SH-SY5Y (cell line): ENCODE measurements around the gene ANKMY1.

Source experiments
- GATA2 ChIP-seq: IDR thresholded peaks from 2 replicates; pipeline ENCODE4 v1.6.1; 2011; ENCODE audit warnings: mild to moderate bottlenecking, low read depth, low read length
- GATA3 ChIP-seq: IDR thresholded peaks from 2 replicates; pipeline ENCODE4 v1.6.1; 2011; ENCODE audit warnings: low read depth, mild to moderate bottlenecking, low read length, moderate library complexity

The ANKMY1 gene

GRCh38 chr2:240532031-240532775 lies 25.6 kb downstream of the ANKMY1 start:
- TF ChIP-seq GATA2 (no peak), GATA3 (no peak)

- TF ChIP-seq GATA3 (no peak), GATA2 (no peak)
Measured at GRCh38 chr2:240531038-240531437, 26.8 kb downstream of the ANKMY1 start.

GRCh38 chr2:240530181-240530580 lies 27.6 kb downstream of the ANKMY1 start:
- TF ChIP-seq GATA3 (no peak), GATA2 (no peak)

- TF ChIP-seq GATA3 (no peak), GATA2 (no peak)
Measured at GRCh38 chr2:240529344-240529999, 28.3 kb downstream of the ANKMY1 start.

- no peak for TF ChIP-seq GATA3
- TF ChIP-seq GATA2: no peak
Measured at GRCh38 chr2:240528406-240529040, 29.3 kb downstream of the ANKMY1 start.

- TF ChIP-seq GATA2 (no peak), GATA3 (no peak)
Measured at GRCh38 chr2:240527153-240527750, 30.5 kb downstream of the ANKMY1 start.

GRCh38 chr2:240526521-240526920 lies 31.3 kb downstream of the ANKMY1 start:
- TF ChIP-seq GATA3 (no peak), GATA2 (no peak)

- TF ChIP-seq GATA3: no peak
- no peak for TF ChIP-seq GATA2
Measured at GRCh38 chr2:240525802-240526201, 32.0 kb downstream of the ANKMY1 start.

GRCh38 chr2:240524963-240525718 lies 32.6 kb downstream of the ANKMY1 start:
- TF ChIP-seq GATA2: no peak
- no peak for TF ChIP-seq GATA3

GRCh38 chr2:240523451-240524281 lies 34.1 kb downstream of the ANKMY1 start:
- TF ChIP-seq GATA2 (no peak), GATA3 (no peak)

- TF ChIP-seq GATA2 (no peak), GATA3 (no peak)
Measured at GRCh38 chr2:240522406-240522805, 35.4 kb downstream of the ANKMY1 start.

GRCh38 chr2:240520974-240521350 lies 36.8 kb downstream of the ANKMY1 start:
- TF ChIP-seq GATA3 (no peak), GATA2 (no peak)

- TF ChIP-seq GATA2 (no peak), GATA3 (no peak)
Measured at GRCh38 chr2:240520130-240520973, 37.4 kb downstream of the ANKMY1 start.
